ENCODE data around the gene SLC25A5. TPM values are rescaled to one million over a fixed set of nuclear protein-coding genes. Genes with fewer than 3 reads are reported as not detected.
"Not testable (repeated sequence)": the region's sequence is repeated elsewhere in the genome, so short reads cannot be mapped to it uniquely, and the experiment has no call there.

SLC25A5 gene
- total and polyA plus RNA-seq, 2 donors, result 76.6 to 326 TPM

- Histone ChIP-seq H3K4me3 (ENCODE audit: low read depth, low read length) (no peak overlapping the region), H3K36me3 (ENCODE audit: insufficient read depth) (no peaks in the 10 kb centered on the region), H3K4me1 (ENCODE audit: insufficient read depth) (no peaks in the 10 kb centered on the region), H3K27ac (ENCODE audit: low read depth) (no peak overlapping the region)
- no peak for DNase-seq (ENCODE audit: extremely low spot score)
- WGBS, result 46% methylated on average over 11 of the region's 11 CpGs
These were observed 34.7 kb downstream of the SLC25A5 start for GRCh38 chrX:119502727-119503483.

DNA sequence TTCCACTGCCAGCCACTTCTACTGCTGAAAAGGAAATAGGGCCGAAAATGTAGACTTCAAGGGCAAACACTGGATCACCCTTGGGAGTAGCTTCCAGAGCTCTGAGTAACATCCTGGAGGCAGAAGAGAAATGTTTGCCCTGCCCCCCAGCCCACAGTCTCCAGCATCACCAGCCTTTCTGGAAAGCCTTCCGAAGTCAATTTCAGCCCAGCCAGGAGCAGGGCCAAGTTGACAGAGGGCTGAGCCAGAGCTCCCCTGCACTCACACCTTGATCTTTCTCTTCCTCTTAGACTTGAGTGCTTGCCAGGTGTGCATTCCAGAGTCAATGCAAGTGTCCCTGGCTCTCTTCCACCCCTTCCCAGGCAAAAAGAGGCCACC lies 35.2 kb downstream of the SLC25A5 start:
- H3K27ac ChIP-seq (ENCODE audit: low read depth), result no peak overlapping the region
- no peak overlapping the region for H3K4me3 ChIP-seq (ENCODE audit: low read depth, low read length)
- no peaks in the 10 kb centered on the region for H3K4me1 ChIP-seq (ENCODE audit: insufficient read depth)
- H3K36me3 ChIP-seq (ENCODE audit: insufficient read depth), result no peaks in the 10 kb centered on the region
- 20% methylated on average over 2 of the region's 2 CpGs for WGBS
- DNase-seq (ENCODE audit: extremely low spot score), result no peak

- H3K36me3 ChIP-seq (ENCODE audit: insufficient read depth); H3K4me3 ChIP-seq (ENCODE audit: low read depth, low read length); DNase-seq (ENCODE audit: extremely low spot score); H3K4me1 ChIP-seq (ENCODE audit: insufficient read depth); H3K27ac ChIP-seq (ENCODE audit: low read depth): not testable (repeated sequence)
- 91% methylated on average over 10 of the region's 10 CpGs for WGBS
These were observed 36.9 kb downstream of the SLC25A5 start for GRCh38 chrX:119505145-119505544.

DNA sequence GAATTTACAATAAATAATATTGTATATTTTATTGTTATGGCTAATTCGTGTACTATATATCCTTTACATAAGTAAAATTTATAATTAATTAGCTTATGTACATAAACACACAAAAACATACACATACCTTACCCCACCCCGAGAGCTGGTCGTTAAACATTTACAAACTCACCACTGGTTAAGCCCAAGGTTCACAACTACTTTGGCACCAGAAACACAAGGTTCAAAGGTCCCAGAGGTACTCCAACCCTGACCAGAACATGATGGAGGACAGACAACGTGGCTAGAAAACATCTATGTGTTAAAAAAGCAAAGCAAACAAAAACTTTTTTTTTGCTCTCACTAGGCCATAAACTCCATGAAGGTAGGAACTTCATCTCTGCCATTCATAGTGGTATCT lies 37.7 kb downstream of the SLC25A5 start:
- DNase-seq (ENCODE audit: extremely low spot score), result no peak
- H3K4me1 ChIP-seq (ENCODE audit: insufficient read depth), result no peaks in the 10 kb centered on the region
- H3K36me3 ChIP-seq (ENCODE audit: insufficient read depth), result no peaks in the 10 kb centered on the region
- H3K27ac ChIP-seq (ENCODE audit: low read depth), result no peak overlapping the region
- 78% methylated on average over 4 of the region's 4 CpGs for WGBS
- H3K4me3 ChIP-seq (ENCODE audit: low read depth, low read length), result no peak overlapping the region

DNA sequence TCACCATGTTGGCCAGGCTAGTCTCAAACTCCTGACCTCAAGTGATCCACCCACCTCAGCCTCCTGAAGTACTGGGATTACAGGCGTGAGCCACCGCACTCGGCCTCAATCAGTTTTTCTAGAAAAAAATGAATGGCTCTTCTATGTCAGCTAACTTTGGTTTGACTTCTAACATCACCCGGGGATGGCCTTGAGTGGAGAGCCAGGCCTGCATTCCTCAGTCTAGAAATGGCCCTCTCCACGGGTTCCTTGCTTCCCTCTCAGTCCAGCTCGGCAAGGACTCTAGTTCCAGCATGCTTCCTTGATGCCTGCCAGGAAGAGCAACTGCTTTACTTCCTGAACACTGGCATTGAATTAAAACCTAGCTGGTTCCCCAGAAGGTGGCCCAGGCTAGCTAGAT lies 39.0 kb downstream of the SLC25A5 start:
- Histone ChIP-seq H3K4me3 (ENCODE audit: low read depth, low read length) (no peak overlapping the region), H3K36me3 (ENCODE audit: insufficient read depth) (no peaks in the 10 kb centered on the region), H3K4me1 (ENCODE audit: insufficient read depth) (no peaks in the 10 kb centered on the region), H3K27ac (ENCODE audit: low read depth) (no peak overlapping the region)
- 80% methylated on average over 6 of the region's 6 CpGs for WGBS
- DNase-seq (ENCODE audit: extremely low spot score), result no peak

GRCh38 chrX:119512146-119512800 lies 44.0 kb downstream of the SLC25A5 start:
- Histone ChIP-seq H3K27ac (ENCODE audit: low read depth) (no peak overlapping the region), H3K36me3 (ENCODE audit: insufficient read depth) (no peaks in the 10 kb centered on the region), H3K4me3 (ENCODE audit: low read depth, low read length) (no peak overlapping the region), H3K4me1 (ENCODE audit: insufficient read depth) (no peaks in the 10 kb centered on the region)
- DNase-seq (ENCODE audit: extremely low spot score), result no peak
- WGBS, result 31% methylated on average over 14 of the region's 14 CpGs

- Histone ChIP-seq H3K4me1 (ENCODE audit: insufficient read depth) (no peaks in the 10 kb centered on the region), H3K4me3 (ENCODE audit: low read depth, low read length) (no peak overlapping the region), H3K27ac (ENCODE audit: low read depth) (no peak overlapping the region), H3K36me3 (ENCODE audit: insufficient read depth) (no peaks in the 10 kb centered on the region)
- DNase-seq (ENCODE audit: extremely low spot score), result no peak
- 32% methylated on average over 5 of the region's 5 CpGs for WGBS
These were observed 48.0 kb downstream of the SLC25A5 start for GRCh38 chrX:119516157-119516702.

- H3K4me1 ChIP-seq (ENCODE audit: insufficient read depth), result no peaks in the 10 kb centered on the region
- 58% methylated on average over 4 of the region's 4 CpGs for WGBS
- H3K27ac ChIP-seq (ENCODE audit: low read depth), result no peak overlapping the region
- no peak overlapping the region for H3K4me3 ChIP-seq (ENCODE audit: low read depth, low read length)
- no peak for DNase-seq (ENCODE audit: extremely low spot score)
- no peaks in the 10 kb centered on the region for H3K36me3 ChIP-seq (ENCODE audit: insufficient read depth)
These were observed 50.1 kb downstream of the SLC25A5 start for GRCh38 chrX:119518371-119518770.

Small RNAs within 50 kb of the gene (small RNA-seq; reads per million reads assigned to genes)
- gene RNU1-67P, result 0.33 reads per million, percentile 16 among the genes with 10 or more reads in this experiment
- gene RNY3P16, result not detected

Other genes with a start within 250 kb of the SLC25A5 start
- 179 TPM for gene PGRMC1, start 232.2 kb upstream of the SLC25A5 start, total RNA-seq
- 136 TPM for gene PGRMC1, start 232.2 kb upstream of the SLC25A5 start, polyA plus RNA-seq
- gene SLC25A43, start 69.1 kb upstream of the SLC25A5 start, total RNA-seq, result 12.4 TPM
- 12.1 TPM for gene SLC25A43, start 69.1 kb upstream of the SLC25A5 start, polyA plus RNA-seq
- gene STEEP1, start 97.0 kb downstream of the SLC25A5 start, total RNA-seq, result 35.1 TPM
- 23.0 TPM for gene STEEP1, start 97.0 kb downstream of the SLC25A5 start, polyA plus RNA-seq
- 50.7 TPM for gene UBE2A, start 106.1 kb downstream of the SLC25A5 start, total RNA-seq
- 54.7 TPM for gene UBE2A, start 106.1 kb downstream of the SLC25A5 start, polyA plus RNA-seq
- 8.6 TPM for gene NKRF, start 138.0 kb downstream of the SLC25A5 start, total RNA-seq
- 5.0 TPM for gene NKRF, start 138.0 kb downstream of the SLC25A5 start, polyA plus RNA-seq
- gene SEPTIN6, start 224.7 kb downstream of the SLC25A5 start, total RNA-seq, result 29.2 TPM
- gene SEPTIN6, start 224.7 kb downstream of the SLC25A5 start, polyA plus RNA-seq, result 25.5 TPM